Middle frontal gyrus (tissue), 1 donor: Measurements from ENCODE around the gene STAB1.

Source experiments
- DNase-seq: peaks from one replicate; pipeline ENCODE4 v3.0.0-alpha.2; 2015; ENCODE audit warnings: low spot score; ENCODE audit errors: extremely low spot score

Gene STAB1

GRCh38 chr3:52458770-52459545, 36.2 kb upstream of the STAB1 start:
- DNase-seq = no peak

- DNase-seq = no peak
These were observed 33.3 kb upstream of the STAB1 start for GRCh38 chr3:52461874-52462273.

- no peak for DNase-seq
These were observed 31.7 kb upstream of the STAB1 start for GRCh38 chr3:52463416-52463815.

GRCh38 chr3:52468336-52468735, 26.8 kb upstream of the STAB1 start:
- no peak for DNase-seq

GRCh38 chr3:52469001-52469400, 26.1 kb upstream of the STAB1 start:
- no peak for DNase-seq

- no peak for DNase-seq
These were observed 24.2 kb upstream of the STAB1 start for GRCh38 chr3:52470920-52471319.

GRCh38 chr3:52471371-52472238, 23.5 kb upstream of the STAB1 start:
- no peak for DNase-seq

- DNase-seq = no peak
These were observed 22.7 kb upstream of the STAB1 start for GRCh38 chr3:52472239-52473000.

- DNase-seq = no peak
These were observed 22.1 kb upstream of the STAB1 start for GRCh38 chr3:52473026-52473425.

GRCh38 chr3:52477076-52477795, 17.9 kb upstream of the STAB1 start:
- no peak for DNase-seq

- no peak for DNase-seq
These were observed 17.4 kb upstream of the STAB1 start for GRCh38 chr3:52477796-52478095.

GRCh38 chr3:52479037-52479876, 15.9 kb upstream of the STAB1 start:
- DNase-seq = no peak

- DNase-seq = no peak
These were observed 15.1 kb upstream of the STAB1 start for GRCh38 chr3:52479877-52480575.

- DNase-seq = no peak
These were observed 14.1 kb upstream of the STAB1 start for GRCh38 chr3:52480768-52481715.

GRCh38 chr3:52481819-52482521, 13.2 kb upstream of the STAB1 start:
- DNase-seq = no peak

GRCh38 chr3:52483081-52483480, 12.1 kb upstream of the STAB1 start:
- DNase-seq = no peak

GRCh38 chr3:52483577-52484381, 11.4 kb upstream of the STAB1 start:
- no peak for DNase-seq
